GM06990 (cell line): Measurements from ENCODE around the gene LIPT2.

ENCODE experiments used
- DNase-seq: peaks from one replicate; pipeline ENCODE4 v3.0.0-alpha.2; 2011; ENCODE audit not compliant: insufficient read length; ENCODE audit errors: extremely low read depth
- H3K27me3 ChIP-seq: replicated peaks from 2 replicates; pipeline ENCODE4 v1.6.0; 2011; ENCODE audit warnings: low read length; ENCODE audit not compliant: control insufficient read depth, insufficient read depth
- H3K36me3 ChIP-seq: 2 replicates; pipeline ENCODE4 v1.5.1; 2011; ENCODE audit warnings: low read length; ENCODE audit not compliant: control insufficient read depth, insufficient read depth
- H3K4me3 ChIP-seq: replicated peaks from 2 replicates; pipeline ENCODE4 v1.5.1; 2011; ENCODE audit warnings: low read depth, mild to moderate bottlenecking, control low read depth, low read length
- CTCF ChIP-seq: IDR thresholded peaks from 2 replicates; pipeline ENCODE4 v1.5.1; 2011; ENCODE audit warnings: low read length, control low read depth, mild to moderate bottlenecking, inconsistent platforms; ENCODE audit not compliant: insufficient read depth, poor library complexity, severe bottlenecking

The LIPT2 gene

GRCh38 chr11:74492084-74492483 lies 1.4 kb downstream of the LIPT2 start:
- no peaks in the 10 kb centered on the region for H3K27me3 ChIP-seq
- TF ChIP-seq CTCF: no peak
- H3K36me3 ChIP-seq: no peaks in the 10 kb centered on the region
- DNase-seq: no peak
- 0 out of 2 replicates have a peak overlapping the region, but pooled peaks have one; percentile 4 for H3K4me3 ChIP-seq

- no peak for TF ChIP-seq CTCF
- no peaks in the 10 kb centered on the region for H3K36me3 ChIP-seq
- DNase-seq: no peak
- H3K4me3 ChIP-seq: no peak overlapping the region
- no peaks in the 10 kb centered on the region for H3K27me3 ChIP-seq
Observed at GRCh38 chr11:74490941-74491340, 2.6 kb downstream of the LIPT2 start.

GRCh38 chr11:74487875-74488274 lies 5.6 kb downstream of the LIPT2 start:
- H3K4me3 ChIP-seq: no peak overlapping the region
- H3K27me3 ChIP-seq: no peaks in the 10 kb centered on the region
- DNase-seq: no peak
- H3K36me3 ChIP-seq: no peaks in the 10 kb centered on the region
- TF ChIP-seq CTCF: peak; percentile 40

GRCh38 chr11:74485868-74486267 lies 7.7 kb downstream of the LIPT2 start:
- TF ChIP-seq CTCF: no peak
- Histone ChIP-seq H3K4me3 (no peak overlapping the region), H3K36me3 (no peaks in the 10 kb centered on the region), H3K27me3 (no peaks in the 10 kb centered on the region; the same call in 1 of the 2 replicates)
- no peak for DNase-seq

GRCh38 chr11:74480688-74481417 lies 12.7 kb downstream of the LIPT2 start:
- Histone ChIP-seq H3K27me3 (no peaks in the 10 kb centered on the region; the same call in 1 of the 2 replicates), H3K4me3 (no peak overlapping the region), H3K36me3 (no peaks in the 10 kb centered on the region)
- no peak for TF ChIP-seq CTCF
- no peak for DNase-seq

GRCh38 chr11:74479732-74480123 lies 13.8 kb downstream of the LIPT2 start:
- H3K27me3 ChIP-seq: no peaks in the 10 kb centered on the region; the same call in 1 of the 2 replicates

More at GRCh38 chr11:74479732-74480123, 13.8 kb downstream of the LIPT2 start:
- TF ChIP-seq CTCF: no peak
- Histone ChIP-seq H3K4me3 (no peak overlapping the region), H3K36me3 (no peaks in the 10 kb centered on the region)
- no peak for DNase-seq
